AG08395 (cell line): ENCODE measurements around the gene GHITM.
A peak's percentile ranks its signal among the peaks of the same experiment; 100 is the strongest.
"Not testable (repeated sequence)": the region's sequence is repeated elsewhere in the genome, so short reads cannot be mapped to it uniquely, and the experiment has no call there.

ENCODE experiments used
- DNase-seq: peaks from one replicate; pipeline ENCODE4 v3.0.0; 2012; ENCODE audit warnings: mixed read lengths, low spot score

Gene GHITM

GRCh38 chr10:84148006-84148597, 8.8 kb downstream of the GHITM start:
- DNase-seq = peak; percentile 60

- no peak for DNase-seq
These were observed 10.5 kb downstream of the GHITM start for GRCh38 chr10:84149854-84150253.

GRCh38 chr10:84152769-84153168, 13.5 kb downstream of the GHITM start:
- DNase-seq = no peak

- DNase-seq = no peak
These were observed 16.2 kb downstream of the GHITM start for GRCh38 chr10:84155521-84155920.

- DNase-seq = no peak
These were observed 16.7 kb downstream of the GHITM start for GRCh38 chr10:84156009-84156408.

GRCh38 chr10:84156768-84157167, 17.5 kb downstream of the GHITM start:
- DNase-seq = no peak

- DNase-seq = no peak
These were observed 18.8 kb downstream of the GHITM start for GRCh38 chr10:84158061-84158460.

GRCh38 chr10:84158550-84158949, 19.2 kb downstream of the GHITM start:
- DNase-seq = no peak

- DNase-seq = no peak
These were observed 19.9 kb downstream of the GHITM start for GRCh38 chr10:84159076-84159685.

DNA sequence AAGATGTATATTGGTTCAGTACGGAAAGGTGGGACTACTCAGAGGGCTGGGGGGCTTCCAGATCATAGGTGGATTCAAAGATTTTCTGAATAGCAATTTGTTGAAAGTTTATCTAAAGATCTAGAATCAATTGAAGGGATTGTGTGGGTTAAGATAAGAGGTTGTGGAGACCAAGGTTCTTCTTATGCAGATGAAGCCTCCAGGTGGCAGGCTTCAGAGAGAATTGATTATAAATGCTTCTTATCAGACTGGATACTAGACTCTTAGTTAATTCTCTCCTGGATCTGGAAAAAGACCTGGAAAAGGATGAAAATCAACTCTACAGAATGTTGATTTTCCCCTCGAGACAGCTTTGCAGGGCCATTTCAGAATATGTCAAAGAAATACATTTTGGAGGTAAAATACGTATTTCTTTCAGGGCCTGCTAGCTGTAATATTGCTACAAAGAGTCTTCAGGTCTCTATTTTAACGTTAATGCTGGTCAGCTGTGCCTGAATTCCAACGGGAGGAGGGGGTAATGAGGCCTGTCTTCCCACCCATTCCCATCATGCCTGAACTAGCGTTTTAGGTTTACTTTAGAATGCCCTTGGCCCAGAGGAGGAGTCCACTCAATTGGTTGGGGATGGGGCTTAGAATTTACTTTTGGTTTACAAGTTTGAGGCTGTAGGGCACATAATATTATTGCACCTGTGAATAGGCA, 21.5 kb downstream of the GHITM start:
- DNase-seq = no peak

DNA sequence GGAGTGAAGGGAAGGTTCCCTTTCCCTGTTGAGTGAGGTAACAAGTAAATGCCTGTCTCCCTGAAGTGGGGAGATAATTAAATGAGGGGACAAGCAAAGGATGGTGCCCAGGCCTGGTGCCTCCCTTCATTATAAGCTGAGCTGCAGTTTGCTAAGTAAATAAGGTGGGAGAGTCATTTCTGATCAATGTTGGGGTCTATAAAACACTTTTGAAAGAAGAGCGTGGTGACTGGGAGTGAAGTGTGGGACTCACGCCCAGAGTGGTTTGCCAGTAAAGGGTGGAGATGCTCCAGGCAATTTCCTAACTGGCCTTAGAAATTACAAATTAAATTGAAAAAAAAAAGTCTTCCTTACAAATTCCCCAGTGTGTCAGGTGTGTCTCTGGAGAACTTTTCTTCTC, 24.7 kb downstream of the GHITM start:
- no peak for DNase-seq

GRCh38 chr10:84164442-84164841, 25.1 kb downstream of the GHITM start:
- DNase-seq = no peak

- no peak for DNase-seq
These were observed 27.4 kb downstream of the GHITM start for GRCh38 chr10:84166620-84167288.

- DNase-seq = not testable (repeated sequence)
These were observed 28.0 kb downstream of the GHITM start for GRCh38 chr10:84167289-84167653.

DNA sequence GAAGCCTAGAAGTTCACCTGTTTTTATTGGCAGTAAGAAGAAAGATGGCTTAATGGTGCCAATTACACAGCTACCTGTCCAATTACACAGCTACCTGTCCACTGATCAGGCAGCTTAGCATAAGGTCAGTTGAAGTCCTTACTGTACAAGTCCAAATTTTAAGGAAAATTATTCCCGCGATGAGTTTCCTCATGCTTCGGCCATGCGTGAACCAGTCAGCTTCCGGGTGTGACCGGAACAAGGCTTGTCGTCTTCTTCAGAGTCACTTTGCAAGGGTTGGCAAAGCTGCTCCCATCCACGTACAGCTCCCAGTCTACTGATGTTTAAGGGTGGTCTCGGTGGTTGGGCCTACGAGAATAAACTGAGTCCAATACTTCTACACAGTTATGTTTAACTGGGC, 29.1 kb downstream of the GHITM start:
- DNase-seq = not testable (repeated sequence)

- not testable (repeated sequence) for DNase-seq
These were observed 31.9 kb downstream of the GHITM start for GRCh38 chr10:84171237-84171636.

DNA sequence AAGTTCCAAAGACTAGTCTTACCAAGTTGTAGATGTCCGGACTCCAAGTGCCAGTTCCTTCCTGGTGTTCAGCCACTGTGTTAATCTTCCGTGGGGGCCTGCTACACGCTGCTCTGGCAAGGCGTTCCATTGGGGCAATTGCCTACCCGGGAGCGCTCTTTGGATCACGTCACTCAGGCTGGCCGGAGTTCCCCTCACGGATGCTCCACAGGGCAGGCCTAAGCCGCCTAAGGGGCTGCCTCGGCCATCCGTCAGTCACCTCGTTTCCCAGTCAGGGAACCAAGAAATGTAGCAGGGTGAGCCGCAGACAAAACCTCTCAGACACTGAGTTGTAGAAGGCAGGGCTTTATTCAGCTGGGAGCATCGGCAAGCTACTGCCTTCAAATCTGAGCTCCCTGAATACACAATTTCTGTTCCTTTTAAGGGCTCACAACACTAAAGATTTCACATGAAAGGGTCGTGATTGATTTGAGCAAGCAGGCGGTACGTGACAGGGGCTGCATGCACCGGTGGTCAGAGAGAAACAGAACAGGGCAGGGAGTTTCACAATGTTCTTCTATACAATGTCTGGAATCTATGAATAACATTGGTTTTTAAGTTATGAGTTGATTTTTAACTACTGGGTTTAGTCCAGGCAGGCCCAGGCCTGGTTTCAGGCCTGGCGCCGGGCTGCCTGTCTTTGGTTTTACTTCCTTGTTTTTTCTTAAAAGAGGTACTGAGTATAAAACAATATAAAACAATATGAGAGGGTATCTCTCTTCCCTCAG, 32.6 kb downstream of the GHITM start:
- not testable (repeated sequence) for DNase-seq

DNA sequence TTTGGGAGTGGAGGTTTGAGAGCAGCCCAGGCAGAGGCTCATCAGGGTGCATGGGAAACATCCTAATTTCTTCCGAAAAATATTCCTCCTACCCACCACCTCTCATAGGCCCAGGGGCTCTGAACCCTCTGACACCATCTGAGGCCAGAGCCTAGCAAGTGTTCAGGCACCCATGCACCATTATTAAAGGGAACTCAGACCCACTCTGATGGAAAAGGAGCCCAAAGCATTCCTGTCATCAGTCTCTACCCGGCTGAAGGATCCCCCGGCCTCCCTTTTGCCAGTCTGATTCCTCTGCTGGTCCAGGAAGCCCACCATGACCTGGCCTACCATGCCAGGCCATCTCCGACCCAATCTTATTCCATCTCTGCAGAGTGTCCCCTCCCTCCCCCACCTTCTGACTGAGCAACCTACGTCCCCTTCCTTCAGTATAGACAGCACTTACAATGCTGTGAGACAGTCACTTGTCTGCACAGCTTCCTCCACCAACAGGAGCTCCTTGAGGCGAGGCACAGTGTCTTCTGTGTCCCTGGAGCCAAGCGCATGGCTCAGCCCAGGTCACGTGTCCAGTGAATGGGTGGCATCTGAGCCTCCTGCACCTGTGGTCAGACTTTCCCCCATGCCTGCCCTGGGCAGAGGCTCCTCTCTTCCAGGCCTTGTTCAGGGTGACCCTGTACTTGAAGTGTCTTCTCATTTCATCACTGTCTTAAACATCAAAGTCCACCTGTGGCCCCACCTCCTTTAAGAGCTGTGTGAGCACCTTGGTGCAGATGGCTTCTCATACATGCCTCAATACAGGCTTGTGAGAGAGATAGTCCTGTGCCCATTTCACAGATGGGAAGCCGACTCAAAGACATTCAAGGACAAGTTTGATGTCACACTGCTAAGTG, 33.4 kb downstream of the GHITM start:
- DNase-seq = no peak

GRCh38 chr10:84173501-84173929, 34.2 kb downstream of the GHITM start, which contains the start of gene GPR15LG:
TSS of gene GPR15LG (plus strand) at chr10:84173801. CDS start at chr10:84173852, 51 bp downstream.
- DNase-seq = no peak

GRCh38 chr10:84175436-84175835, 36.1 kb downstream of the GHITM start:
- DNase-seq = no peak

DNA sequence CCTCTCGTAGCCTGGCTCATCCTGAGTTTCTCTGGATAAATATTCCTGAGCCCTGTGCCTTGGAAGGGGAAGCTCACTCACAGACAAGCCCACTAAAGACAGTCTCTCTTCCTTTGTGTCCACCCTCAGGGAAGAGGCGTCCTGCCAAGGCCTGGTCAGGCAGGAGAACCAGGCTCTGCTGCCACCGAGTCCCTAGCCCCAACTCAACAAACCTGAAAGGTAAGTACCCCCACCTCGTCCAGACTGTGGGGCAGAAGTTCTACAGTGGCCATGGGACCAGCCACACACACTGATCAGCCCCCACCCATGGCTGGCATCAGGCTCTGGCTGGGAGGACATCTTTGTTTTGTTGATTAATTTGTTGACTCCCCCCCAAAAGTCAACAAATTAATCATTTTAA, 37.0 kb downstream of the GHITM start:
- DNase-seq = no peak
